HG03442 (cell line): ENCODE measurements around the gene TM9SF4.

ENCODE experiments used
- ATAC-seq: cut with Tn5 transposase; IDR thresholded peaks from one replicate; pipeline ENCODE4 v1.9.1; 2021; ENCODE audit warnings: mild to moderate bottlenecking, moderate library complexity; ENCODE audit not compliant: unreplicated experiment

Gene TM9SF4

DNA sequence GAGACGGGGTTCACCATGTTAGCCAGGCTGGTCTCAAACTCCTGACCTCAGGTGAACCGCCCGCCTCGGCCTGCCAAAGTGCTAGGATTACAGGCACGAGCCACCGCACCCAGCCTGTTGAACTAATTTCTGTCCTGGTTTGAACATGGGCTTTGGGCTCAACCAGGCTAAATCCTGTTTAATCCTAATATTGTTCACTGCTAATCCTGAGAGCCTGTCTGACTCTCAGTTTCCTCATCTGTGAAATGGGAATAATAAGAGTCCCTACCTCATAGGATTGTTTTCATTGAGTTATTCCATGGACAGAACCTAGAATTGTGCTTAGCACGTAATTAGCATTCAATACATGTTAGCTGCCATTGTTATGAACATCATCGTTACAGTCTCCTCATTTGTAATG, 17.4 kb downstream of the TM9SF4 start:
- ATAC-seq: no peak

DNA sequence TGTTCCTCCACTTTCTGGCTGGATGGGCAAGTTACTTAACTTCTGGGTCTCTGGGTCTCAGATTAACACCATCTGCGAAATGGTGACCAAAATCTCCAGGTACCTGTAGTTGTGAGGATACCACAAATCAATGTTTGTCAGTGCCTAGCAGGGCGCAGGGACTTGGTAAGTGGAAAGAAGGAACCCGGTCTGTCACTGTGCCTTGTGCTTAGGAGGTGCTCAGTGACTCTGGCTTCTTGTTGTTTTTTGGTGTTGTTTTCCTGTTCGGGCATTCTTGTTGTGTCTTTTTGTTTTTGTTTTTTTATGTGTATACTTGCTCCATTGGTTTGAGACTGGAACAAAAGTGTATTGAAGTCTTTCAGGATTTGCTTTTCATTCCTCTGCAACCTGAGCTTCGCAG, 17.8 kb downstream of the TM9SF4 start:
- ATAC-seq: no peak

DNA sequence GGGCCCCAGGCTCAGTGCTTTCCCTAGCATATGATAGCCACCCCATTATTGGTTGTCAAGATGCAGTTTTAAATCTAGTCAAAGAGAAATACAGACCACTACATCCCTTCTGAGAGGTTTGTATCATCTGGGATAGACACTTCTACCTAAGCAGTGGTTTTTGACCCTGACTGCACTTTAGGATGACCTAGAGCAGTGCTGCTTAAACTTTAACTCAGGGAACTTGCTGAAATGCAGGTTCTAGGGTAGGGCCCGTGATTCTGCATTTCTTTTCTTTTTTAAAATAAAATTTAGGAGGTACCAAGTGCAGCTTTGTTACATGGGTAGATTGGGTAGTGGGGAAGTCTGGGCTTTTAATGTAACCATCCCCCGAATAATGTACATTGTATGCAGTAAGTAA, 18.7 kb downstream of the TM9SF4 start:
- ATAC-seq: no peak

DNA sequence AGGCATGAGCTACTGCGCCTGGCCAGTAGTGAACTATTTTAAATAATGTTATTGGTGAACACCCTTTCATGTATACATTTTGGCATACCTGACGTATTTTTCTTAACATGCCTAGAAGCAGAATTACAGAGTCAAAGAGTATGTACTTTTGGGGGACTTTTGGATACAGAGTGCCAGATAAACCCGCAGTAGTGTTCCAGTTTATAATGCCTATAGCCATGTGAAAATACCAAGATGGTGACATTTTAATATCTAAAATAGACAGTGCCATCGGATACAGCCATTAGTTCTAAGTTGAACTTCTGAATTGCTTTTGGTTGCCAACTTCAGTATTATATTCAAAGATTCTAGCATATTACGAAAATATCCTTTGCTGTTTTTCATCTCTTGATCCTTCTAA, 20.3 kb downstream of the TM9SF4 start:
- no peak for ATAC-seq

DNA sequence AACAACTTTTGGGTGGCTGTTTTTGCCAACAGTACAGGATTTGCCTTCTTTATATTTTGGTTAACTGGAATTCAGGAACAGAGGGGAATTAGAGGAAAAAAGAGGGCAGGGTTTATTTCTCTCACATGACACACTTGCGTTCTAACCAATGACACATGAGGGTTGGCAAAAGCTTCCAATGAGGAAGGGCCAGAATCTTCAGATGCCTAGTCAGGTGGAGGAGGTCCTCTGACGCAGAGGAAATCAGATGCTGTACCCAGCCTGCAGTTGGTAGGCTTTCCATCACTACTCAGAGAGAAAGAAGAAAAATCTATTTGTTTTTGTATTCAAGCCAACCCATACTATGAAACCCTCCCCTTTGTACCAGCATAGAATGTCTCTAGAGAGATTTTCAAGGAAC, 20.8 kb downstream of the TM9SF4 start:
- ATAC-seq: no peak

DNA sequence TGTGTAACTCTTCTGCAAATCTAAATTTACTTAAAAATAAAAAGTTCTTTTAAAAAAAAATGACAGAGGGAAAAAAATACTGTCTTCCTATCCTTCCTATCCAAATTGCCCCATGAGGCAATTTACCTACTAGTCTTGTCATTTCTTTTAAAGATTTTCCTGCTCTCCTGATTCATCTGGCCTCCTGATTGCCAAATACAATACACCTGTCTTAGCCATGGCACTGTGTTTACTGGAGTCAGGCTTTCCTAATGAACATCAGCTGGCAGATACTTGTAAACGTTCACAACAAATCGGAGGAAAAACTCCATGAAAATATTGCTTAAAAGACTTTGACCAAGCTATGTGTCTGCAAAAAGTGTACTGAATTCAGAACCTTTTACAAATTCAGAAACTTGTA, 21.5 kb downstream of the TM9SF4 start:
- ATAC-seq: no peak

DNA sequence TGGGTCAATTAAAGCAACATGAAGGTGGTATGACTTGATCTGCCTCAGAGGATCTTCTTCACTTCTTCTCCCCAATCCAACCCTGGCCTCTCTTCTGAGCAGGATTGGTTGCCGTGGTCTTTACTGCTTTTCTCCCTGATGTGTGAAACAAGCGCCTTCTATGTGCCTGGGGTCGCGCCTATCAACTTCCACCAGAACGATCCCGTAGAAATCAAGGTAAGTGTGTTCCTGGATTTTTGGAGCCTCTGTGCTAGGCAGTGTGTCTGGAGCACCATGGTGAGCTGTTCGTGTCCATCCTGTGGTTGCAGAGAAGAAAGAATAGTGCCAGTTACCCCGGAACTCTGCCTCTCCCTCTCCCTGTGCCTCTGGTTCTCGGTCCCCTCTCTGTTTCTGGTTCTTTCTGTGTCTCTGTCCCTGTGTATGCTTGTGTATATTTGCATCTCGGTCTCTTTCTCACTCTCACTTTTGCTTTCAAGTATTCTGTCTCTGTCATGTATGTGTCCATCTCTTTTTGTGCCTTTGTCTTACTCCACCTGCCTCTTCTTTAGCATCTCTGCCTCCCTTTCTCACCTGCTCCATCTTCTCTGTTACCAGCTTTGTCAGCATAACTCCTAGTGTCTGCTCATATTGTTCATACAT, 23.5 kb downstream of the TM9SF4 start:
- ATAC-seq: peak; percentile 95

DNA sequence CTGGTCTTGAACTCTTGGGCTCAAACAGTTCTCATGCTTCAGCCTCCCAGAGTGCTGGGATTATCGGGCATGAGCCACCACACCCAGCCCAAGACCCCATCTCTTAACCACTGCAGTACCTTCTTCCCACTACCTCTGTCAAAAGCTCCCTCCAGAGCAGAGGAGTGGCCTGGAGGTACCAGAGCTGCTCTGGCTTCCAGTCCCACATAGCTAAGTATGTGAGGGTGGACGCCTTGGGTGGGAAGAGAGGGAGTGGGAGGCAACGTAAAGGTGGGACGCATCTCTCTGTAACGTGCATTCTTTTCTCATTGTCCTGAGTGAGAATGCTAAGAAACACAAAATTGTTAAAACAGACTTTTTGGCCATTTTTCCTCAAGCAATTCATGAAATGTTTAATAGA, 24.5 kb downstream of the TM9SF4 start:
- ATAC-seq: no peak

DNA sequence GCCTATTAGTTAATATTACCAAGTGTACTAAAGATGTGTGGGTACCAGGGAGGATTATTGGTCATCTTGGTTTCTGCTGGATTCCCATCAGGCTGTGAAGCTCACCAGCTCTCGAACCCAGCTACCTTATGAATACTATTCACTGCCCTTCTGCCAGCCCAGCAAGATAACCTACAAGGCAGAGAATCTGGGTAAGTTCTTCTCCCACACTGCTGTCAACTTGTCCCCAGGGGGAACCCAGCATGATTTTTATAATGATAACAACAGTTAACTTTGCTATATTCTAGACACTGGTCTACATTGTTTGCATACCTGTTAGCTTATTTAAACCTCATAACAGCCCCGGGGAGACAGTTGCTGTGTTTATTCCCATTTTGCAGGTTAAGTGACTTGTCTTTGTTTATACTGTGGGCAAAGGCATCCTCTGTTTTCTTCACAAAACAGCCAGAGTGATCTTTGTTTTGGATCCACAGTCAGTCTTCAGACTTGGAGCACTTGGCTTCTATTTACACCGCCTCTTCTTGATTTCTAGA, 26.5 kb downstream of the TM9SF4 start:
- no peak for ATAC-seq

DNA sequence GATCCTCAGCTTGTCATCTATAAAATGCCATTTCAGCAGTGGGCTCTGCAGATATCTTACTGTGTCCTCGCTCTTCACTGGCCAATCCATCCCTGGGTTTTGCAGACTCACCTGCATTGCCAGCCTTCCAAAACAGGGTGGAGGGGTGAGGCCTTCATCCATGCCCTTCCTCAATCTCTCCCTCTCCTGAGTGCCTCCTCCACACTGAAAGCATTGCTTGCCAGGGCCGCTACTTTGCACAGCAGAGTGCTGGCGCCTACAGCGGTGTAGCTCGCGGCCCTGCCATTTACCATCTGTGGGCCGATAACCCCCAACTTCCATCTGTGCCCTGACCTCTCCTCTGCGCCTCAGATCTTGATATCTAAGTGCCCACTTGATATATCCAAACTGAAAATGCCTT, 29.4 kb downstream of the TM9SF4 start:
- ATAC-seq: no peak

DNA sequence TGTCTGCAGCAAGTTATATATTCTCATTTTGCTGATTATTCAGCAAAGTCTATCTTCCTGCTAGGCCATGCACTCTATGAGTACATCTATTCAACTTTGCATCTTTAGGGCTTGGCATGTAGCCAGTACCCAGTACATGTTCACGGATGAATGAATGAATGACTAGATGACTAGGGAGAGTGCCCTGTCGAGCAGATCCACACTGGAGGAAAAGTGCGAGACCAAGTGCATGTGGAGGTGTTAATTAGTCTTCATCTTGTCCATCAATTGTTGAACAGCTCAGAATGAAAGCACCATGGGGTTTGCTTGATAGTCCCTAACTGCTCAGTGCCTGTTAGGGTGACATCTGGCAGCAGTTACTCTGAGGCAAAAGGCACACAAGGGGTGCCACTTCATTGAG, 30.4 kb downstream of the TM9SF4 start:
- ATAC-seq: no peak

DNA sequence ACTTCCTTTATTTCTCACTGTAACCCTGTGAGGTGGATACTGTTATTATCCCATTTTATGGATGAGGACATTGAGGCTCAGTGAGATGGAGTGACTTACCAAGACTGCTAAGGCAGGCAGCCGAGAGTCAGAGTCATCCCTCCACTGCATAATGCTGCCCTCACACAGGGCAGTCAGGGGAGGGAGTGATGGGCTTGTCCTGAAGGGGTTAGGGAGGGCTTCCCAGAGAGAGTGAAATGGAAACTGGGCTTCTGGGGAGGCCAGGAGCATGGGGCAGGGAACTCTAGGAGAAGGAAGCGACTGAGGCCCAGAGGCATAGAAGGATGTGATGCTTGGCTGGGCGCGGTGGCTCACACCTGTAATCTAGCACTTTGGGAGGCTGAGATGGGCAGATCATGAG, 31.1 kb downstream of the TM9SF4 start:
- no peak for ATAC-seq

DNA sequence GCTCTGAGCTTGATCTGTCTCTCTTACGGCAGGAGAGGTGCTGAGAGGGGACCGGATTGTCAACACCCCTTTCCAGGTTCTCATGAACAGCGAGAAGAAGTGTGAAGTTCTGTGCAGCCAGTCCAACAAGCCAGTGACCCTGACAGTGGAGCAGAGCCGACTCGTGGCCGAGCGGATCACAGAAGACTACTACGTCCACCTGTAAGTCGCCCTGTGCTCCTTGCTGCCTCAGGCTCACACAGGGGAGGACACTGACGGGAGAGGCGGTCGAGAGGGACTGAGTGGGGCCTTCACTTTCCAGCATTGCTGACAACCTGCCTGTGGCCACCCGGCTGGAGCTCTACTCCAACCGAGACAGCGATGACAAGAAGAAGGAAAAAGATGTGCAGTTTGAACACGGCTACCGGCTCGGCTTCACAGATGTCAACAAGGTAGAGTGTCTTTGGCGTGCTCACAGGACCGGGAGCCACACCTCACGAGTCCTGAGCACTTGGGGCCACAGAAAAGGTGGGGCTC, 32.0 kb downstream of the TM9SF4 start:
- ATAC-seq: no peak

DNA sequence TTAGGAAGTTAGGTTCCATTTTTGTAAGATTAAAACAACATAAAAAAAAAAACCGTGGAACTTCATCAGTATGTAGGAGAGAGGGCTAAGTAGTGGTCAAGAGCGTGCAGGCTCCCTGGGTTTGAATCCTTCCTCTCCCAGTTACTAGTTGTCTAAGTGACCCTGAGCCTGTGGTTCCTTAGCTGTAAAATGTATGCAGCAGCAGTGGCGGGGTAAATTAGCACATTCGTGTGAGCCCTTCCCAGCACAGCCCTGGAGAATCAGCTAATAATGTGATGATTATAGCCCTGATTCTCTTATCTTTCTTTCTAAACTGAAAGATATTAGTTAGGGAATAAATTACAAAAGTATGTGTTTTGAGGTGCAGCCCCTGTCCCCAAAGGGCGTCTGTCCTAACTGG, 32.6 kb downstream of the TM9SF4 start:
- ATAC-seq: no peak

DNA sequence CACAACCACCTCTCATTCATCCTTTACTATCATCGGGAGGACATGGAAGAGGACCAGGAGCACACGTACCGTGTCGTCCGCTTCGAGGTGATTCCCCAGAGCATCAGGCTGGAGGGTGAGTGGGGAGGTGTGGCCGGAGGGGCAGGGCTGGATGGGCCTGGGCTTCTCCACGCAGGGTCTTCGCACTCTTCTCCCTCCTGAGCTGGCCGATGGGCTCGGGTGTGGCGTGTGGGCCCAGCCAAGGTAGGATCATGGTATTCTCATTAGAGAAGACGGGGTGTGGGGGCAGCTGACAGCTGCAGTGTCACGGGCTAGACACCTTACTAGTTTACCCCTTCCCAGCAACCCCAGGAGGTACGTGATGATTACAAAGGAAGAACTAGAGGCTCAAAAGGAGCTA, 33.5 kb downstream of the TM9SF4 start:
- no peak for ATAC-seq

DNA sequence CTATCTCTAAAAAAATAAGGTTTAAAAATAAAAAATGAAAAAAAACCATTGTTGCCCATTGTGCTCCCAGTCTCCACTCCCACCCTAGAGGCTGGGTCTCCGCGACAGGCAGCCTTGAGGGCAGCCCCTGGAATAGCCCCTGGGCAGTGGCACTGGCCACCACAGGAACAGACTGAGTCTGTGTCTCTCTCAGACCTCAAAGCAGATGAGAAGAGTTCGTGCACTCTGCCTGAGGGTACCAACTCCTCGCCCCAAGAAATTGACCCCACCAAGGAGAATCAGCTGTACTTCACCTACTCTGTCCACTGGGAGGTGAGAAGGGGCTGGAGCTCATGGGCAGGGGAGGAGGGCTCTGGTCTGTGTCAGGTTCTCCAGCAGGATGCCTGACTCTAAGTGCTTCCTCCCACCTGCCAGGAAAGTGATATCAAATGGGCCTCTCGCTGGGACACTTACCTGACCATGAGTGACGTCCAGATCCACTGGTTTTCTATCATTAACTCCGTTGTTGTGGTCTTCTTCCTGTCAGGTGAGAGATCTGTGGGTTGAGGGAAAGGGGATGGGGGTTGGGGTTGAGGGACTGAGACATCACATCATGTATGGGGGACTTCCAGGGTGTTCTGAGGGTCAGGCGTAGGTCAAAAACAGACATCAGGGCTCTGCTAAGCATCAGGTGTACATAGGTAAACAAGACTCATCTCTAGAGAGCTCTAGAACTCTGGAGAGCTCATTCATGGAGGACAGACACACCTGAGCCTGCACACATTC, 35.6 kb downstream of the TM9SF4 start:
- ATAC-seq: no peak

DNA sequence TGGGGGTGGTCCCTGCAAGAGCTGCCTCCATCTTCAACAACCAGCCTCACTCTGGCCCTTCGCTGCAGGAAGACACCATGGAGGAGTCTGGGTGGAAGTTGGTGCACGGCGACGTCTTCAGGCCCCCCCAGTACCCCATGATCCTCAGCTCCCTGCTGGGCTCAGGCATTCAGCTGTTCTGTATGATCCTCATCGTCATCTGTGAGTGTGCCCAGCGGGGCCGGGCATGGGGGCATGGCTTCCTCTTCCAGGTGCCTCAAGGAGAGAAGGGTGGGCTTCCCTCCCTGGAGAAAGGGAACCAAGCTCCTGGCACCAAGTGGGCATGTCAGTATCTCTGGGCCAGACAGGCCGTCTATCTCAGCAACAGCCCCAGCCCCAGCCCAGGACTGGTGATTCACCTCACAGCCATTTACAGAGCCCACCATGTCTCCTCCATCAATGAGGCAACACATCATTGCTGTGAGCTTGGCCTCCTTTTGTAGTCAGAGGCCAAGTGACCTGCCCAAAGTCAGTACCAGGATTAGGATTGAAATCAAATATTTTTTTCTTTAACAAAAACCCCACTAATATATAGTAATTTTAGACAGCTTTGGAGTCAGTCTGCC, 40.2 kb downstream of the TM9SF4 start:
- ATAC-seq: no peak

DNA sequence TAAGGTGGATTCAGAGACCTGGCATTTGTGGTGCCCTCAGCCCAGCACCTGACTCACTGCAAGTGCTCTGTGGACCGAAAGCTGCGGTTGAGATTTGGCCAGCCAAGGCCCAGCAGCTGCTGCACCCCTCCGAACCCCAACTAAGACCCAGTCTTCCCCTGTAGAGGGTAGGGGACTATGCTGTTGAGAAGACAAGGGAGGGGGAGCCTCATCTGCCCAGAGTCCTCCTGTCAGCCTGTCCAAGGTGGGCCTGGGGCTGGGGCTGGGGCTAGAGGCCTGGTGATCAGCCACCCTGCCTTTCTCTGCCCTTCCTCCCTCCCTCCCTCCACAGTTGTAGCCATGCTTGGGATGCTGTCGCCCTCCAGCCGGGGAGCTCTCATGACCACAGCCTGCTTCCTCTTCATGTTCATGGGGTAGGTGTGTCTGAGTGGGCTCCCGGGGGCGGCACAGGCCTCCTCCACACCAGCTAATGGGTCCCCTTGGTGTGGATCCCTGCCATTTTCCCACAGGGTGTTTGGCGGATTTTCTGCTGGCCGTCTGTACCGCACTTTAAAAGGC, 40.9 kb downstream of the TM9SF4 start:
- no peak for ATAC-seq

DNA sequence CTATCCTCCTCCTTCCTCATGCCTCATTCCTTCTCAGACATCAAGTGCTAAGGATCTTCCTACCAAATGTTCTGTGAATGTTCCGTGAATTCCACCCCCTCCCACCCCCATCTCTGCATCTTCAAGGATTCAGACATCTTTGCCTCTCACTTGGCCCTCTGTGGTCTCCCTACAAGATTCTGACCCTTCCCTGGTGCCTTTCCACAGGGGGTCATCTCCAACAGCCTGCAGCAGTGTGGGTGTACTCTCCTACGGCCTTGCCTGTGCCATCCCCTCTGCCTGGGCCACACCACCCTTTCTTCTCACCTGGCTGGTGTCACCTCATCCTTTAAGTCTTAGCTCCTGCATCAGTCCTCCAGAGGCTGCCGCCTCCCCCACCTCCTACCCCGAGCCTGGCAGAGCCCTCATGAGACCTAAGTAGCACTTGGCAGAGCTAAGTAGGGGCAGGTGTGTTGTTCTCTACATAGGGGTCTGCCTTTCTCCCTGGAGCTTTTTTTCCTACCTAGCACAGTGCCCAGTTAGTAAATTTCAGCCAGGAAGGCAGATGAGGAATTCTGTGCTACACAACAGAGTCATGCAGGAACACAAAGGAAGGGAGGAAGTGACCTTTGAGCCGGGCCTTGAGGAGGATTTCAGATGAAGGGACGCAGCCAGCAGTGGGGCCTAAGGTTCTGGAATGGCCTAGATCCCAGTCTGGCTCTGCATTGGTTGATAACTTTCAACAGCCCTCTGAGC, 43.1 kb downstream of the TM9SF4 start:
- ATAC-seq: no peak

DNA sequence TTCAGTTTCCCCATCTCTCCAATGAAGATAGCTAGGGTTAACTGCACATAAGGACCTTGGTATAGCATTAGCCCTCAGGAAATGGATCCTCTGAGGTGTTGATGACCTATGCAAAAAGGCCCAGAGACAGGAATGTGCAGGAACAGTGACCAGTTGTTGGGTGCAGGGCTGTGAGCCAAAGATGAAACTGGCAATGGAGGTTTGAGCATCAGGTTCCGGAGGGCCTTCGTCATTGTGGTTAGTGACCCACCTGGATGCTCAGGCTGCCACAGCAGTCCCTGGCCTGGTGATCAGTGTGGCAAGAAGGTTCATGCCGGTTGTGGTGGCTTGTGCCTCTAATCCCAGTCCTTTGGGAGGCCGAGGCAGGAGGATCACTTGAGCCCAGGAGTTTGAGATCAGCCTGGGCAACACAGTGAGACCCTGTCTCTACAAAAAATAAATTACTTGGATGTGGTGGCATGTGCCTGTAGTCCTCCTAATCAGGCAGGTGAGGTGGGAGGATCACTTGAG, 43.7 kb downstream of the TM9SF4 start:
- no peak for ATAC-seq

DNA sequence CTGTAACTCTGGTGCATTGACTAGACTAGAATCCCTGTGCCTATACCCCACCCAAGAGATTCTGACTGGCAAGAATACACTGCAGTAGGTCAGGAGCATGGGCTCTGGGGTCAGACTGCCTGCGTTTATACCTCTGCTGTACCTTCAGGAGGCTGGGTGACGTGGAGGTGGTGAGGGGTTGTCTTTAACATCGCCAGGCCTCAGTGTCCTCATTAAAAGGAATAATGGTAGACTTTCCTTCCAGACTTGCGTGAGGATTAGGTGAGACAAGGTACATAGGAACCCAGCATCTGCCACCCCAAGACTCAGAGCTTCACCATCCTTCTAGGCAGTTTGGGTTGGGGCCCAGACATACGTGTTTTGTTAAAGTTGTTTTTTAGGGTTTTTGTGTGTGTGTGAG, 44.3 kb downstream of the TM9SF4 start:
- no peak for ATAC-seq
